ENCODE results near the gene SLC19A1. TPM values are rescaled to one million over a fixed set of nuclear protein-coding genes. Genes with fewer than 3 reads are reported as not detected.
A peak's percentile ranks its signal among the peaks of the same experiment; 100 is the strongest.

The SLC19A1 gene
- total RNA-seq, 1 donor from 2014 or later = 4.5 TPM

GRCh38 chr21:45480701-45481500 lies 61.3 kb downstream of the SLC19A1 start:
- DNase-seq (ENCODE audit: low read depth) = no peak
- no peak for FAIRE-seq
- no peak overlapping the region for H3K4me3 ChIP-seq (ENCODE audit: low read depth, low read length)
- no peaks in the 10 kb centered on the region for H3K27me3 ChIP-seq (ENCODE audit: control insufficient read depth, insufficient read depth, low read length)
- H3K36me3 ChIP-seq (ENCODE audit: control insufficient read depth, insufficient read depth, low read length) = no peaks in the 10 kb centered on the region
- TF ChIP-seq CTCF (IDR thresholded peaks at IDR 0.05; ENCODE audit: insufficient read depth, low read length, severe bottlenecking) = no peak

GRCh38 chr21:45479691-45480675 lies 62.3 kb downstream of the SLC19A1 start:
- Histone ChIP-seq H3K27me3 (ENCODE audit: control insufficient read depth, insufficient read depth, low read length) (no peaks in the 10 kb centered on the region), H3K4me3 (ENCODE audit: low read depth, low read length) (no peak overlapping the region), H3K36me3 (ENCODE audit: control insufficient read depth, insufficient read depth, low read length) (no peaks in the 10 kb centered on the region)
- no peak for DNase-seq (ENCODE audit: low read depth)
- no peak for TF ChIP-seq CTCF (IDR thresholded peaks at IDR 0.05; ENCODE audit: insufficient read depth, low read length, severe bottlenecking)
- no peak for FAIRE-seq

GRCh38 chr21:45478816-45479669 lies 63.2 kb downstream of the SLC19A1 start:
- H3K36me3 ChIP-seq (ENCODE audit: control insufficient read depth, insufficient read depth, low read length) = no peaks in the 10 kb centered on the region
- DNase-seq (ENCODE audit: low read depth) (no peak), FAIRE-seq (peak; percentile 98)
- no peak overlapping the region for H3K4me3 ChIP-seq (ENCODE audit: low read depth, low read length)
- TF ChIP-seq CTCF (IDR thresholded peaks at IDR 0.05; ENCODE audit: insufficient read depth, low read length, severe bottlenecking) = no peak
- H3K27me3 ChIP-seq (ENCODE audit: control insufficient read depth, insufficient read depth, low read length) = no peaks in the 10 kb centered on the region

GRCh38 chr21:45478115-45478801 lies 64.0 kb downstream of the SLC19A1 start:
- H3K27me3 ChIP-seq (ENCODE audit: control insufficient read depth, insufficient read depth, low read length) = no peaks in the 10 kb centered on the region
- DNase-seq (ENCODE audit: low read depth) (peak; percentile 22), FAIRE-seq (no peak)
- no peak overlapping the region for H3K4me3 ChIP-seq (ENCODE audit: low read depth, low read length)
- TF ChIP-seq CTCF (IDR thresholded peaks at IDR 0.05; ENCODE audit: insufficient read depth, low read length, severe bottlenecking) = peak; percentile 93
- H3K36me3 ChIP-seq (ENCODE audit: control insufficient read depth, insufficient read depth, low read length) = no peaks in the 10 kb centered on the region

All from bronchial epithelial cell (primary cell).